Measurements from ENCODE around the gene XRCC1.
"Not testable (repeated sequence)": the region's sequence is repeated elsewhere in the genome, so short reads cannot be mapped to it uniquely, and the experiment has no call there.

Gene XRCC1

GRCh38 chr19:43541920-43542650 is 33.2 kb downstream of the XRCC1 start:
- no peak for DNase-seq

- DNase-seq, result no peak
Observed at GRCh38 chr19:43540381-43540780, 34.9 kb downstream of the XRCC1 start.

- no peak for DNase-seq
Observed at GRCh38 chr19:43538922-43539321, 36.4 kb downstream of the XRCC1 start.

GRCh38 chr19:43534816-43535761 is 40.2 kb downstream of the XRCC1 start:
- peak; percentile 22 to 36 for DNase-seq

- no peak for DNase-seq
Observed at GRCh38 chr19:43534305-43534815, 41.0 kb downstream of the XRCC1 start.

- DNase-seq, result peak; percentile 96
Observed at GRCh38 chr19:43533546-43534304, 41.6 kb downstream of the XRCC1 start.

- DNase-seq, result peak; percentile 85 to 87
Observed at GRCh38 chr19:43532962-43533545, 42.3 kb downstream of the XRCC1 start, which contains the start of gene ZNF575. TSS of gene ZNF575 (plus strand) at chr19:43533188. CDS start at chr19:43534423, 1,235 bp downstream.

GRCh38 chr19:43532571-43532961 is 42.8 kb downstream of the XRCC1 start:
- no peak for DNase-seq

GRCh38 chr19:43527860-43528622 is 47.3 kb downstream of the XRCC1 start:
- DNase-seq, result no peak

GRCh38 chr19:43526884-43527859 is 48.2 kb downstream of the XRCC1 start, which contains the start of gene ETHE1:
TSS of gene ETHE1 (minus strand) at chr19:43527201. CDS start at chr19:43527177, 24 bp downstream.
- peak; percentile 53 to 67 for DNase-seq

GRCh38 chr19:43525836-43526771 is 49.2 kb downstream of the XRCC1 start:
- DNase-seq, result no peak

GRCh38 chr19:43524922-43525835 is 50.1 kb downstream of the XRCC1 start:
- peak; percentile 18 to 48 for DNase-seq

GRCh38 chr19:43523696-43524095 is 51.6 kb downstream of the XRCC1 start:
- not testable (repeated sequence) for DNase-seq

- no peak for DNase-seq
Observed at GRCh38 chr19:43522929-43523328, 52.4 kb downstream of the XRCC1 start.

GRCh38 chr19:43519436-43520088 is 55.8 kb downstream of the XRCC1 start:
- peak; percentile 80 for DNase-seq

GRCh38 chr19:43518051-43518450 is 57.3 kb downstream of the XRCC1 start:
- no peak for DNase-seq

GRCh38 chr19:43512399-43512798 is 62.9 kb downstream of the XRCC1 start:
- DNase-seq, result not testable (repeated sequence)
